Measurements from ENCODE around the gene HS6ST1. TPM values are rescaled to one million over a fixed set of nuclear protein-coding genes. Genes with fewer than 3 reads are reported as not detected.

The HS6ST1 gene
- total and polyA plus RNA-seq, 12 donors: 20.5 to 262 (median 97.1) TPM

DNA sequence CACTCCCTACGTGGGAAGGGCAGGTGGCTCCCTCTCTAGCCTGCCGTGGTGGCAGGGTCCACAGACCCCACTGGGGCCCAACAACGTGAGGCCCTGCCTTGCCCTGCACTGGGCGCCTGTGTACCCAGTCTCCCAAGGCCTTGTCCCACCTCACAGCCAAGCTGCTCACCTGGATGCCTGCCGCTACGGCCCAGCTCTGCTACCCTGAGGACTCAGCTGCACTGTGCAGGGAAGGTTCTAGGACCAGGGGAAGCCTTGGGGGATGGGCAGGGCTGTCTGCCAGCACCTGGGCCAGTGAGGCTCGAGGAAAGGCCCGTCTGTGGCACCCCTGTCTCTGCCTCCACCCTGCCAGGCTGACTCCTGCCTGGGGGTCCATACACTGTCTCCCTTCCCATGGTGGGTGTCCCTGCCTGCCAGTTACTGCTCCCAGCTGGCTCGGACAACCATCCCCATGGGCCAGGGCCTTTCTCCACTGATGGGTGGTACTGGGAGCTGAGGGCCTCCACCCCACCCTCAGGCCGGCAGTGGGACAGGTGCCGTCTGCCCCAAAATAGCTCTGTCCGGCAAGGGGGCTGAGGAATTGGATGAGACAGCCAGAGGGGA is 33.2 kb downstream of the HS6ST1 start:
- Histone ChIP-seq H3K27ac (peak overlapping the region in 3 of 5 donors; percentile 18 to 78 (median 77)), H3K36me3 (replicated peaks in 1 of 2) (no peaks in the 10 kb centered on the region), H3K4me3 (no peak overlapping the region), H3K4me1 (replicated peaks in 1 of 2) (peaks cover 49 to 76% of the 10 kb centered on the region in 2 donors), H3K27me3 (no peaks in the 10 kb centered on the region), H3K9me3 (replicated peaks in 1 of 3) (no peaks in the 10 kb centered on the region)
- WGBS, 4 donors: 81 to 88% (median 84%) methylated on average over 3 to 12 of the region's 12 CpGs
- intact Hi-C loops (cut with DNase I): no loop called here
- peak in 1 of 7 donors; percentile 14 for DNase-seq
- TF ChIP-seq POLR2A (IDR thresholded peaks at IDR 0.05): no peak

DNA sequence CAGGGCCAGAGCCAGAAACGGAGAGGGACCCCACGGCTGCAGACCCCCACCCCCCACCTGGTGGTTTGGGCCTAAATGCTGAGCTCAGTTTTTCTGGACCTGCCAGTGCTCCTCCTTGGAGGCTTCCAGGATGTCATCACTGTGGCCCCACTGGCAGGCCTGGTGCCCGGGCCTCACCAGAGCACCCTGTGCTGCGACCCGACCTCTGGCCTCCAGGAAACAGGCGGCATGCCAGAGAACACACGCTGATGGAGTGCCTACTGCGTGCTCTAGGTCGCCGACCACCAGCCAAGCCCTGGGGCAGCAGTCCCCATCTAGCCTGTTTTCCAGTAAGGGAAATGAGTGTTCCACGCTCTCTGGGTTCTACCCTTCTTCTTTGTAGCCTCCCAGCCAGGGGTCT is 33.8 kb downstream of the HS6ST1 start:
- WGBS, 4 donors: 79 to 84% (median 83%) methylated on average over 6 to 11 of the region's 11 CpGs
- intact Hi-C loops (cut with DNase I): no loop called here
- DNase-seq: peak in 1 of 7 donors; percentile 25
- Histone ChIP-seq H3K27me3 (no peaks in the 10 kb centered on the region), H3K4me3 (no peak overlapping the region), H3K36me3 (replicated peaks in 1 of 2) (no peaks in the 10 kb centered on the region), H3K9me3 (replicated peaks in 1 of 3) (no peaks in the 10 kb centered on the region), H3K27ac (peak overlapping the region in 2 of 5 donors; percentile 18 to 77), H3K4me1 (replicated peaks in 1 of 2) (peaks cover 54 to 82% of the 10 kb centered on the region in 2 donors)
- TF ChIP-seq, protein P1, sequence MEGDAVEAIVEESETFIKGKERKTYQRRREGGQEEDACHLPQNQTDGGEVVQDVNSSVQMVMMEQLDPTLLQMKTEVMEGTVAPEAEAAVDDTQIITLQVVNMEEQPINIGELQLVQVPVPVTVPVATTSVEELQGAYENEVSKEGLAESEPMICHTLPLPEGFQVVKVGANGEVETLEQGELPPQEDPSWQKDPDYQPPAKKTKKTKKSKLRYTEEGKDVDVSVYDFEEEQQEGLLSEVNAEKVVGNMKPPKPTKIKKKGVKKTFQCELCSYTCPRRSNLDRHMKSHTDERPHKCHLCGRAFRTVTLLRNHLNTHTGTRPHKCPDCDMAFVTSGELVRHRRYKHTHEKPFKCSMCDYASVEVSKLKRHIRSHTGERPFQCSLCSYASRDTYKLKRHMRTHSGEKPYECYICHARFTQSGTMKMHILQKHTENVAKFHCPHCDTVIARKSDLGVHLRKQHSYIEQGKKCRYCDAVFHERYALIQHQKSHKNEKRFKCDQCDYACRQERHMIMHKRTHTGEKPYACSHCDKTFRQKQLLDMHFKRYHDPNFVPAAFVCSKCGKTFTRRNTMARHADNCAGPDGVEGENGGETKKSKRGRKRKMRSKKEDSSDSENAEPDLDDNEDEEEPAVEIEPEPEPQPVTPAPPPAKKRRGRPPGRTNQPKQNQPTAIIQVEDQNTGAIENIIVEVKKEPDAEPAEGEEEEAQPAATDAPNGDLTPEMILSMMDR (IDR thresholded peaks at IDR 0.05): no peak
- TF ChIP-seq POLR2A (IDR thresholded peaks at IDR 0.05): no peak

DNA sequence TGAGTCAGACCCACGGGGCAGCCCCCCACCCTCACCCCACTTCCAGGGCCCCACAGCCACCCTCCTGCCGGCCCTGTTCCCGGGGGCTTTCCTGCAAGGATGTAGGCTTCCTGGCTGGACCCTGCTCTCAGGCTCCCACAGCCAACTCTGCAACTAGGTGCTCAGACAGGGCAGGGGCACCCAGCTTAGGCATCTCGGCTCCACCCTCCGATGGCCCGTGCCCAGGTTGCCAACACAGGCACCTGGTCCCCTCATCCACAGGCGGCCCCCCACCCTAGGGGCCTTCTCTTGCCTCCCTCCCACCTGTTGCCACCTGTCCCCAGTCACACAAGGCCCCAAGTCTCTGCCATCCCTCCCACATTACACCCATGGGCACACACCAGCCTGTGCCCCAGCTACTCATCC is 34.6 kb downstream of the HS6ST1 start:
- Histone ChIP-seq H3K4me1 (replicated peaks in 1 of 2) (peaks cover 62 to 82% of the 10 kb centered on the region in 2 donors), H3K4me3 (no peak overlapping the region), H3K9me3 (replicated peaks in 1 of 3) (no peaks in the 10 kb centered on the region), H3K36me3 (replicated peaks in 1 of 2) (no peaks in the 10 kb centered on the region), H3K27me3 (no peaks in the 10 kb centered on the region), H3K27ac (peak overlapping the region in 1 of 5 donors; percentile 91)
- intact Hi-C loops (cut with DNase I): no loop called here
- peak in 1 of 7 donors; percentile 11 for DNase-seq
- 83 to 97% (median 85%) methylated on average over 4 to 7 of the region's 7 CpGs for WGBS, 4 donors
- no peak for TF ChIP-seq POLR2A (IDR thresholded peaks at IDR 0.05)
- TF ChIP-seq, protein P1 (IDR thresholded peaks at IDR 0.05): no peak

DNA sequence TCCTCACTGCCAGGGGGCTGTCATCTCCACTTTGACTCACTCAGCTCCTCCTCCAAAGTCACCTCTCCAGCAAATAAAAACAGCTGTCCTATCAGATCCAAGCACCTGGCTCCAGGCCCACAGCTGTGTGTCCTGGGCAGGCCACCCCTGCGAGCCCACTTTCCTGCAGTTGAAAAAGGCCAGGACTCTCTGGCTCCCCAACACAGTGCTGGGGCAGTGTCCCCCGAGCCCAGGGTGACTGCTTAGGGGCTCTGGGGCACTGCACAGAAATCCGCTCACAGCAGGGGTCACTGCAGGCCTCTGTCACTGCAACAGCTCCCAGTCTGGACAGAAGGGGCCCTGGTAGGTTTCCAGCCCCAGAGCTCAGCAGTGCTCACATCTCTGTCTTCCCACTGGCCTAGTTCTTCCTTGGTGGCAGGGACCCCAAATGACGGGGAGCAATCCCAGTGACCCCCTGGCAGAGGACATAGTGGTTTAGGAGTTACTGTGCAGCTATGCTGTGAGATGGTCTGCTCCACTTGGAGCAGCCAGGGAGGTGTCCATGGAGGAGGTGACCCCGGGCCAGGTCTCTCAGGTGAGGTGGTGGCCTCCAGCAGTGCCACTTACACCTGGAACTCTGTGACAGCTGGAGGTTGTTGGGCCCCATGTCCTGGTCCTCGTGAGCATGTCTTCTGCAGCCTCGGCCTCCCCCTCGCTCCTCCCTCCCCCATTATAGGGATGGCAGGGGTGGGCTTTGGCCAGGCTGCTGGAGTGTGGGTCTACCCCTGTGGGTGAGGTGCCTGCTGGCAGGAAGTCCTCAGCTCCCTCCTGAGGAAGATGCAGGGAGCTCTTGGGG is 35.5 kb downstream of the HS6ST1 start:
- intact Hi-C loops (cut with DNase I): no loop called here
- DNase-seq: peak in 4 of 7 donors; percentile 18 to 57 (median 38)
- H3K9me3 ChIP-seq (replicated peaks in 1 of 3): no peaks in the 10 kb centered on the region
- no peak overlapping the region for H3K4me3 ChIP-seq
- no peaks in the 10 kb centered on the region for H3K27me3 ChIP-seq
- TF ChIP-seq POLR2A (IDR thresholded peaks at IDR 0.05): no peak
- TF ChIP-seq, protein P1 (IDR thresholded peaks at IDR 0.05): no peak
- H3K36me3 ChIP-seq (replicated peaks in 1 of 2): no peaks in the 10 kb centered on the region
- peaks cover 64 to 85% of the 10 kb centered on the region in 2 donors for H3K4me1 ChIP-seq (replicated peaks in 1 of 2)
- WGBS, 4 donors: 80 to 84% (median 84%) methylated on average over 2 to 8 of the region's 8 CpGs
- peak overlapping the region in 3 of 5 donors; percentile 85 to 91 (median 86) for H3K27ac ChIP-seq

All from adrenal gland (tissue), 12 donors.